BE2C (cell line): ENCODE data around the gene MTHFSD.

ENCODE experiments used
- DNase-seq: peaks from one replicate; pipeline ENCODE4 v3.0.0-alpha.2; 2020
- H3K27me3 ChIP-seq: fragments of 250-450 bp; sonication (Bioruptor Pico); 2 replicates; pipeline ENCODE4 v1.5.1; 2020; ENCODE audit warnings: mild to moderate bottlenecking
- H3K36me3 ChIP-seq: fragments of 250-450 bp; sonication (Bioruptor Pico); 2 replicates; pipeline ENCODE4 v1.5.1; 2020; ENCODE audit warnings: mild to moderate bottlenecking
- H3K4me1 ChIP-seq: fragments of 250-450 bp; sonication (Bioruptor Pico); 2 replicates; pipeline ENCODE4 v1.5.1; 2020
- H3K4me3 ChIP-seq: 2 replicates; pipeline ENCODE4 v1.5.1; 2011; ENCODE audit warnings: low read depth, low read length
- H3K9me3 ChIP-seq: fragments of 250-450 bp; sonication (Bioruptor Pico); 2 replicates; pipeline ENCODE4 v1.5.1; 2020
- CTCF ChIP-seq: IDR thresholded peaks from 2 replicates; pipeline ENCODE4 v1.5.1; 2012; ENCODE audit warnings: mild to moderate bottlenecking, low read depth, low read length

The MTHFSD gene

GRCh38 chr16:86490859-86491639 is 64.0 kb downstream of the MTHFSD start:
- Histone ChIP-seq H3K36me3 (no peaks in the 10 kb centered on the region), H3K4me1 (no peaks in the 10 kb centered on the region), H3K9me3 (no peaks in the 10 kb centered on the region), H3K27me3 (peaks cover 95% of the 10 kb centered on the region), H3K4me3 (no peak overlapping the region)
- no peak for TF ChIP-seq CTCF
- no peak for DNase-seq

GRCh38 chr16:86485746-86486145 is 69.3 kb downstream of the MTHFSD start:
- no peaks in the 10 kb centered on the region for H3K36me3 ChIP-seq
- no peak for DNase-seq
- H3K4me3 ChIP-seq: no peak overlapping the region
- peaks cover 42% of the 10 kb centered on the region for H3K27me3 ChIP-seq
- TF ChIP-seq CTCF: no peak
- peaks cover 2% of the 10 kb centered on the region; the same call in 1 of the 2 replicates for H3K9me3 ChIP-seq
- H3K4me1 ChIP-seq: no peaks in the 10 kb centered on the region

GRCh38 chr16:86484240-86484639 is 70.8 kb downstream of the MTHFSD start:
- peaks cover 2% of the 10 kb centered on the region; the same call in 1 of the 2 replicates for H3K9me3 ChIP-seq
- no peaks in the 10 kb centered on the region for H3K4me1 ChIP-seq
- peaks cover 27% of the 10 kb centered on the region for H3K27me3 ChIP-seq
- no peak overlapping the region for H3K4me3 ChIP-seq
- no peaks in the 10 kb centered on the region for H3K36me3 ChIP-seq
- no peak for TF ChIP-seq CTCF
- DNase-seq: no peak

GRCh38 chr16:86481607-86482006 is 73.4 kb downstream of the MTHFSD start:
- Histone ChIP-seq H3K36me3 (no peaks in the 10 kb centered on the region), H3K9me3 (peaks cover 2% of the 10 kb centered on the region; the same call in 1 of the 2 replicates), H3K4me1 (no peaks in the 10 kb centered on the region), H3K27me3 (0 out of 2 replicates have a peak, but pooled peaks cover 3% of the 10 kb centered on the region), H3K4me3 (no peak overlapping the region)
- no peak for TF ChIP-seq CTCF
- DNase-seq: no peak

GRCh38 chr16:86480444-86480843 is 74.6 kb downstream of the MTHFSD start:
- DNase-seq: no peak
- no peaks in the 10 kb centered on the region for H3K27me3 ChIP-seq
- H3K9me3 ChIP-seq: peaks cover 2% of the 10 kb centered on the region; the same call in 1 of the 2 replicates
- H3K4me3 ChIP-seq: no peak overlapping the region
- no peak for TF ChIP-seq CTCF
- H3K4me1 ChIP-seq: peaks cover 7% of the 10 kb centered on the region
- no peaks in the 10 kb centered on the region for H3K36me3 ChIP-seq
